H1 (cell line): ENCODE data around the gene UBE2E2. TPM values are rescaled to one million over a fixed set of nuclear protein-coding genes. Genes with fewer than 3 reads are reported as not detected.

Experiments used
- CTCF ChIA-PET: fragments of 300-600 bp; sonication (Branson Sonifier 250); formaldehyde crosslinking; loops from one replicate; lab custom pipeline; 2021; ENCODE audit not compliant: partially characterized antibody; lab: Charles Lee
- POLR2A ChIA-PET: fragments of 300-600 bp; sonication (Branson Sonifier 250); formaldehyde crosslinking; loops from one replicate; lab custom pipeline; 2021; ENCODE audit warnings: inconsistent platforms; ENCODE audit not compliant: partially characterized antibody; lab: Charles Lee
- DNase-seq, 2 experiments: peaks; one replicate each; pipeline versions ENCODE4 v3.0.0 to v3.0.0-alpha.2; 2010 to 2022; ENCODE audit warnings: low spot score in 2 of 2, low read depth in 1 of 2, mixed read lengths in 1 of 2
- FAIRE-seq: peaks from 2 replicates; lab custom pipeline; 2011; peaks lifted over from hg19 to GRCh38; lab: Jason Lieb, UNC
- H2AFZ ChIP-seq: 2 replicates; pipeline ENCODE4 v1.8.1; 2012; ENCODE audit warnings: low read length, inconsistent platforms
- H2AK5ac ChIP-seq: 2 replicates; pipeline ENCODE4 v1.6.1; 2013; ENCODE audit warnings: low read depth, low read length
- H2BK120ac ChIP-seq: replicated peaks from 2 replicates; pipeline ENCODE3; 2013; ENCODE audit warnings: low read depth, low read length, inconsistent platforms
- H2BK12ac ChIP-seq: 2 replicates; pipeline ENCODE4 v1.6.1; 2013; ENCODE audit warnings: low read depth, low read length
- H2BK15ac ChIP-seq: 2 replicates; pipeline ENCODE4 v1.6.1; 2013; ENCODE audit warnings: low read length
- H2BK20ac ChIP-seq: 2 replicates; pipeline ENCODE4 v1.6.1; 2013; ENCODE audit warnings: low read length
- H2BK5ac ChIP-seq: 2 replicates; pipeline ENCODE4 v1.6.1; 2013; ENCODE audit warnings: low read depth, low read length
- H3K14ac ChIP-seq: 2 replicates; pipeline ENCODE4 v1.6.1; 2013; ENCODE audit warnings: inconsistent platforms; ENCODE audit not compliant: insufficient read length
- H3K18ac ChIP-seq: 2 replicates; pipeline ENCODE4 v1.6.1; 2013; ENCODE audit warnings: low read length; ENCODE audit errors: extremely low read depth
- H3K23ac ChIP-seq: 2 replicates; pipeline ENCODE4 v1.6.1; 2013; ENCODE audit warnings: inconsistent platforms; ENCODE audit not compliant: insufficient read length
- H3K23me2 ChIP-seq: 2 replicates; pipeline ENCODE4 v1.6.1; 2013; ENCODE audit warnings: low read depth, low read length
- H3K27ac ChIP-seq: 2 replicates; pipeline ENCODE4 v1.6.1; 2011; ENCODE audit warnings: low read depth, low read length, inconsistent platforms
- H3K27me3 ChIP-seq, 4 experiments: replicated peaks in 1 of 4; 1 replicate in 1 of 4; 2 replicates in 3 of 4; pipeline versions ENCODE4 v1.6.1 to v1.8.1; 2011 to 2013; ENCODE audit warnings: low read length in 3 of 4, mild to moderate bottlenecking in 3 of 4, inconsistent platforms in 2 of 4, mixed read lengths in 2 of 4, moderate library complexity in 1 of 4; ENCODE audit not compliant: control insufficient read depth in 3 of 4, insufficient read depth in 3 of 4; ENCODE audit errors: extremely low read depth in 1 of 4
- H3K36me3 ChIP-seq, 4 experiments: 2 replicates each; pipeline versions ENCODE4 v1.6.1 to v1.8.1; 2011 to 2013; ENCODE audit warnings: mild to moderate bottlenecking in 4 of 4, low read length in 3 of 4, moderate library complexity in 2 of 4, control low read depth in 1 of 4, inconsistent platforms in 1 of 4; ENCODE audit not compliant: insufficient read depth in 4 of 4, control insufficient read depth in 2 of 4
- H3K4ac ChIP-seq: replicated peaks from 2 replicates; pipeline ENCODE3; 2013; ENCODE audit warnings: low read length, low read depth, mixed read lengths, inconsistent platforms; ENCODE audit not compliant: insufficient read length
- H3K4me1 ChIP-seq, 4 experiments: replicated peaks in 1 of 4; 1 replicate in 1 of 4; 2 replicates in 3 of 4; pipeline versions ENCODE4 v1.6.1 to v1.8.1; 2011 to 2013; ENCODE audit warnings: low read length in 3 of 4, inconsistent platforms in 2 of 4, mixed read lengths in 1 of 4; ENCODE audit not compliant: insufficient read depth in 4 of 4, control insufficient read depth in 3 of 4
- H3K4me2 ChIP-seq, 2 experiments: 2 replicates each; pipeline versions ENCODE4 v1.6.1 to v1.8.1; 2011 to 2013; ENCODE audit warnings: low read depth in 2 of 2, low read length in 2 of 2, control low read depth in 1 of 2, inconsistent platforms in 1 of 2, mild to moderate bottlenecking in 1 of 2; ENCODE audit not compliant: insufficient read depth in 1 of 2
- H3K4me3 ChIP-seq, 4 experiments: fragments of 200-600, 300-600 bp in 1 of 4; sonication (generic), shearing (Covaris generic), sonication (Bioruptor Twin) in 1 of 4; 2 replicates each; pipeline versions ENCODE4 v1.5.1 to v1.8.1; 2011 to 2016; ENCODE audit warnings: low read length in 4 of 4, low read depth in 3 of 4, control low read depth in 2 of 4, inconsistent platforms in 2 of 4, mild to moderate bottlenecking in 2 of 4, mixed read lengths in 1 of 4, moderate library complexity in 1 of 4; ENCODE audit not compliant: insufficient read depth in 2 of 4; ENCODE audit errors: extremely low read depth in 1 of 4
- H3K56ac ChIP-seq: replicated peaks from 2 replicates; pipeline ENCODE3; 2013; ENCODE audit warnings: low read depth, mild to moderate bottlenecking, mixed read lengths, low read length, inconsistent platforms; ENCODE audit not compliant: insufficient read length
- H3K79me1 ChIP-seq: 2 replicates; pipeline ENCODE4 v1.6.1; 2013; ENCODE audit warnings: low read depth, low read length, control low read depth
- H3K79me2 ChIP-seq, 2 experiments: 2 replicates each; pipeline versions ENCODE4 v1.6.1 to v1.8.1; 2012 to 2013; ENCODE audit warnings: low read length in 2 of 2, mild to moderate bottlenecking in 2 of 2, inconsistent platforms in 1 of 2; ENCODE audit not compliant: insufficient read depth in 2 of 2, control insufficient read depth in 1 of 2
- H3K9ac ChIP-seq, 4 experiments: replicated peaks in 1 of 4; 1 replicate in 1 of 4; 2 replicates in 3 of 4; pipeline versions ENCODE4 v1.6.1 to v1.8.1; 2011 to 2013; ENCODE audit warnings: low read depth in 3 of 4, low read length in 3 of 4, control low read depth in 2 of 4, mild to moderate bottlenecking in 2 of 4, moderate library complexity in 2 of 4, inconsistent platforms in 1 of 4; ENCODE audit errors: extremely low read depth in 1 of 4
- H3K9me3 ChIP-seq, 2 experiments: 2 replicates each; pipeline versions ENCODE4 v1.6.1 to v1.8.1; 2012 to 2013; ENCODE audit warnings: mild to moderate bottlenecking in 2 of 2, moderate library complexity in 2 of 2, control low read depth in 1 of 2, inconsistent platforms in 1 of 2, low read depth in 1 of 2, low read length in 1 of 2, mixed read lengths in 1 of 2; ENCODE audit not compliant: insufficient read depth in 2 of 2
- H4K20me1 ChIP-seq, 2 experiments: replicated peaks in 1 of 2; 2 replicates each; pipeline versions ENCODE3 to v1.8.1; 2011 to 2013; ENCODE audit warnings: inconsistent platforms in 2 of 2, low read length in 2 of 2, mild to moderate bottlenecking in 1 of 2; ENCODE audit not compliant: insufficient read depth in 2 of 2, control insufficient read depth in 1 of 2
- H4K5ac ChIP-seq: 2 replicates; pipeline ENCODE4 v1.6.1; 2013; ENCODE audit warnings: low read length, low read depth, mixed read lengths, inconsistent platforms; ENCODE audit not compliant: insufficient read length
- H4K8ac ChIP-seq: 2 replicates; pipeline ENCODE4 v1.8.0; 2013; ENCODE audit warnings: mild to moderate bottlenecking, moderate library complexity, low read length, inconsistent platforms; ENCODE audit not compliant: insufficient read depth; ENCODE audit errors: extremely low read depth
- H4K91ac ChIP-seq: replicated peaks from 2 replicates; pipeline ENCODE3; 2013; ENCODE audit warnings: low read length, mixed read lengths, inconsistent platforms; ENCODE audit not compliant: insufficient read length
- BACH1 ChIP-seq: IDR thresholded peaks from 2 replicates; pipeline ENCODE4 v1.6.1; 2012; ENCODE audit warnings: low read length, improper control_type of control experiment
- BRCA1 ChIP-seq: IDR thresholded peaks from 2 replicates; pipeline ENCODE4 v1.6.1; 2012; ENCODE audit warnings: low read depth, low read length, improper control_type of control experiment
- CBX5 ChIP-seq: fragments of 300-800, 300-1000 bp; sonication (generic); IDR thresholded peaks from 2 replicates; pipeline ENCODE4 v1.7.1; 2016; ENCODE audit warnings: antibody characterized with exemption, low read length, low read depth
- CHD2 ChIP-seq: IDR thresholded peaks from 2 replicates; pipeline ENCODE4 v1.6.1; 2012; ENCODE audit warnings: low read length, improper control_type of control experiment
- EGR1 ChIP-seq: IDR thresholded peaks from 2 replicates; pipeline ENCODE4 v1.6.1; 2011; ENCODE audit warnings: low read depth, low read length, borderline replicate concordance
- FOSL1 ChIP-seq: IDR thresholded peaks from 2 replicates; pipeline ENCODE4 v1.6.1; 2011; ENCODE audit warnings: mild to moderate bottlenecking, low read depth, low read length, moderate library complexity; ENCODE audit not compliant: insufficient read depth
- MAX ChIP-seq: IDR thresholded peaks from 2 replicates; pipeline ENCODE4 v1.6.1; 2012; ENCODE audit warnings: inconsistent platforms
- PHF8 ChIP-seq: fragments of 200-600 bp; sonication (generic); conservative IDR thresholded peaks from 2 replicates; pipeline ENCODE4 v1.7.1; 2012; ENCODE audit warnings: low read depth, mild to moderate bottlenecking, inconsistent platforms, low read length, moderate library complexity
- RAD21 ChIP-seq, 2 experiments: IDR thresholded peaks in 1 of 2; conservative IDR thresholded peaks in 1 of 2; 2 replicates each; pipeline ENCODE4 v1.6.1; 2011; ENCODE audit warnings: low read depth in 2 of 2, low read length in 2 of 2, improper control_type of control experiment in 1 of 2, inconsistent platforms in 1 of 2, mild to moderate bottlenecking in 1 of 2, moderate library complexity in 1 of 2
- RNF2 ChIP-seq: fragments of 200-900, 300-1000 bp; sonication (generic); IDR thresholded peaks from 2 replicates; pipeline ENCODE4 v1.7.1; 2016; ENCODE audit warnings: borderline replicate concordance, low read depth, mild to moderate bottlenecking, antibody characterized with exemption, low read length; ENCODE audit not compliant: poor library complexity, severe bottlenecking; ENCODE audit errors: missing control alignments
- RXRA ChIP-seq: IDR thresholded peaks from 2 replicates; pipeline ENCODE4 v1.6.1; 2011; ENCODE audit warnings: low read depth, mild to moderate bottlenecking, low read length, moderate library complexity; ENCODE audit not compliant: insufficient read depth
- TAF1 ChIP-seq: IDR thresholded peaks from 2 replicates; pipeline ENCODE4 v1.6.1; 2011; ENCODE audit warnings: mild to moderate bottlenecking, low read depth, low read length
- TCF12 ChIP-seq: IDR thresholded peaks from 2 replicates; pipeline ENCODE4 v1.6.1; 2011; ENCODE audit warnings: low read depth, mild to moderate bottlenecking, low read length
- TEAD4 ChIP-seq: IDR thresholded peaks from 2 replicates; pipeline ENCODE4 v1.6.1; 2012; ENCODE audit warnings: low read depth, low read length, inconsistent platforms, mixed read lengths
- WGBS, 2 experiments: shearing (Covaris generic) in 1 of 2; methylation state at CpG; one replicate each; pipeline versions ENCODE4 v1.1.6 to v1.1.7; 2013 to 2015; ENCODE audit warnings: low lambda C conversion rate in 2 of 2, mixed read lengths in 2 of 2, inconsistent platforms in 1 of 2, low coverage in 1 of 2, missing lambda C conversion rate in 1 of 2; ENCODE audit not compliant: insufficient replicate concordance in 2 of 2, insufficient coverage in 1 of 2, insufficient read length in 1 of 2; ENCODE audit errors: extremely low coverage in 1 of 2, missing lambda C conversion rate in 1 of 2; 5-methylcytosine and 5-hydroxymethylcytosine counted together
- polyA plus RNA-seq, 7 experiments: library from polyadenylated mRNA; depleted of rRNA in 3 of 7; stranded (reverse) in 5 of 7; unstranded in 2 of 7; fragments of >200 nt in 5 of 7; fragments of 200-250 nt in 2 of 7; gene quantifications; 1 replicate in 5 of 7; 2 replicates in 1 of 7; 4 replicates in 1 of 7; pipeline versions ENCODE4 v1.2.1 to v1.2.3, GENCODE V29; 2011 to 2013; ENCODE audit warnings: missing spikeins in 2 of 7, mixed read lengths in 2 of 7
- total RNA-seq: library from RNA; stranded (reverse); fragmentation: NEBNext Ultra II Directional; extraction: Animal tissue kit (Norgen Biotek cat#: 25700); gene quantifications from 2 replicates; pipeline ENCODE4 v1.2.1, GENCODE V29; 2021

The UBE2E2 gene
- total and polyA plus RNA-seq, 2 of the 8 experiments (the other 6 are each of a cell fraction or from before 2014, with no cell fraction given), result 57.6 to 70.6 TPM

GRCh38 chr3:23406601-23407000 is 203.5 kb downstream of the UBE2E2 start:
- H4K5ac ChIP-seq, result no peak overlapping the region
- H4K91ac ChIP-seq, result no peak overlapping the region
- DNase-seq (no peak), FAIRE-seq (no peak)
- H2BK15ac ChIP-seq, result no peak overlapping the region
- no peak overlapping the region for H3K4me3 ChIP-seq
- H3K14ac ChIP-seq, result no peak overlapping the region
- no peak overlapping the region for H3K4ac ChIP-seq
- H2AK5ac ChIP-seq, result no peak overlapping the region
- H3K23ac ChIP-seq, result no peak overlapping the region
- WGBS, 2 experiments, result 59% methylated on average over 1 of the region's 1 CpG; no CpG with 5 or more reads in 1 of the 2 experiments
- no peaks in the 10 kb centered on the region for H3K79me1 ChIP-seq
- no peak overlapping the region for H4K8ac ChIP-seq
- H3K4me1 ChIP-seq, result peaks cover 0 to 5% (median 2%) of the 10 kb centered on the region in 4 experiments; a peak in 2 of 7 replicates
- H2BK120ac ChIP-seq, result no peak overlapping the region
- no peak overlapping the region for H3K9ac ChIP-seq
- no peak overlapping the region for H3K18ac ChIP-seq
- H3K27me3 ChIP-seq, result no peaks in the 10 kb centered on the region
- no peak overlapping the region for H2AFZ ChIP-seq
- H3K9me3 ChIP-seq, result no peaks in the 10 kb centered on the region
- no peak overlapping the region for H2BK20ac ChIP-seq
- H3K56ac ChIP-seq, result no peak overlapping the region
- no peaks in the 10 kb centered on the region for H3K23me2 ChIP-seq
- no peak overlapping the region for H3K27ac ChIP-seq
- H2BK5ac ChIP-seq, result no peak overlapping the region
- no peak overlapping the region for H2BK12ac ChIP-seq
- H4K20me1 ChIP-seq, result peaks cover 0 to 1% of the 10 kb centered on the region in 2 experiments
- ChIA-PET CTCF (interaction anchor here (0.8 kb wide), 1 partner anchor 364 kb away, joined by 3 read pairs; no protein-coding TSS in a partner anchor), POLR2A (interaction anchor here (1.2 kb wide), 1 partner anchor 9 kb away, joined by 5 read pairs; no protein-coding TSS in a partner anchor)
- no peak overlapping the region for H3K4me2 ChIP-seq
- peaks cover 0 to 8% of the 10 kb centered on the region in 2 experiments; a peak in 1 of 4 replicates for H3K79me2 ChIP-seq
- TF ChIP-seq EGR1 (no peak), RAD21 (IDR thresholded peaks at IDR 0.05 in 1 of 2, conservative IDR thresholded peaks at IDR 0.05 in 1 of 2; ENCODE audit: low read depth in 2 of 2, low read length in 2 of 2) (no peak), FOSL1 (no peak), RXRA (no peak), TEAD4 (no peak), CHD2 (no peak), TAF1 (no peak), BACH1 (no peak), PHF8 (no peak), MAX (no peak), RNF2 (no peak), TCF12 (no peak), CBX5 (no peak), BRCA1 (no peak)
- H3K36me3 ChIP-seq, result no peaks in the 10 kb centered on the region
